GM12878 (cell line): Measurements from ENCODE around the gene PLAC8L1. TPM values are rescaled to one million over a fixed set of nuclear protein-coding genes. Genes with fewer than 3 reads are reported as not detected.

Experiments used
- ATAC-seq: fragments of 200-7000 bp; cut with Tn5 transposase; 3 replicates; pipeline ENCODE4 v1.9.1; 2020; ENCODE audit warnings: mild to moderate bottlenecking, moderate library complexity
- BruUV-seq: library from RNA; stranded (reverse); fragments of 400-500 nt; replicated peaks from 2 replicates; lab custom pipeline; 2021; lab: Mats Ljungman, UMichigan
- CTCF ChIA-PET: fragments of 300-600 bp; sonication (Branson Sonifier 250); formaldehyde crosslinking; extraction: SDS; loops from one replicate; lab custom pipeline; 2021; ENCODE audit warnings: inconsistent platforms; lab: Yijun Ruan, JAX
- POLR2A ChIA-PET: fragments of 350-600 bp; formaldehyde crosslinking; extraction: SDS; loops from one replicate; lab custom pipeline; 2021; ENCODE audit warnings: inconsistent platforms; lab: Charles Lee
- RAD21 ChIA-PET: fragments of 300-600 bp; sonication (Branson Sonifier 250); formaldehyde crosslinking; loops from one replicate; lab custom pipeline; 2023; ENCODE audit warnings: antibody characterized with exemption; ENCODE audit not compliant: unreplicated experiment; lab: Charles Lee
- SMC1A ChIA-PET: fragments of 300-600 bp; sonication (Branson Sonifier 250); formaldehyde crosslinking; loops from one replicate; lab custom pipeline; 2023; ENCODE audit not compliant: unreplicated experiment, uncharacterized antibody; lab: Charles Lee
- DNase-seq: peaks from one replicate; pipeline ENCODE4 v3.0.0-alpha.2; 2011; ENCODE audit warnings: low read depth, low spot score
- FAIRE-seq: peaks from 3 replicates; lab custom pipeline; 2011; peaks lifted over from hg19 to GRCh38; lab: Jason Lieb, UNC
- H2AFZ ChIP-seq: 2 replicates; pipeline ENCODE4 v1.6.0; 2011; ENCODE audit warnings: low read depth, low read length, control low read depth; ENCODE audit not compliant: control insufficient read depth
- H3K27ac ChIP-seq: 2 replicates; pipeline ENCODE4 v1.5.1; 2011; ENCODE audit warnings: control low read depth; ENCODE audit not compliant: control insufficient read depth, insufficient read depth
- H3K27me3 ChIP-seq, 2 experiments: replicated peaks in 1 of 2; 2 replicates each; pipeline versions ENCODE4 v1.6.0 to v1.6.1; 2011; ENCODE audit warnings: low read length in 1 of 2; ENCODE audit not compliant: control insufficient read depth in 2 of 2, insufficient read depth in 2 of 2
- H3K36me3 ChIP-seq, 2 experiments: 2 replicates each; pipeline ENCODE4 v1.5.1; 2011; ENCODE audit warnings: low read length in 1 of 2; ENCODE audit not compliant: control insufficient read depth in 2 of 2, insufficient read depth in 2 of 2
- H3K4me1 ChIP-seq: 2 replicates; pipeline ENCODE4 v1.6.1; 2011; ENCODE audit warnings: mild to moderate bottlenecking, low read length, moderate library complexity, mixed read lengths; ENCODE audit not compliant: control insufficient read depth, insufficient read depth
- H3K4me2 ChIP-seq: 2 replicates; pipeline ENCODE4 v1.6.0; 2011; ENCODE audit warnings: control low read depth; ENCODE audit not compliant: control insufficient read depth, insufficient read depth
- H3K4me3 ChIP-seq: fragments of 200-600 bp; sonication (generic); 2 replicates; pipeline ENCODE4 v1.5.1; 2016
- H3K79me2 ChIP-seq: 2 replicates; pipeline ENCODE4 v1.6.0; 2011; ENCODE audit warnings: low read length; ENCODE audit not compliant: control insufficient read depth, insufficient read depth
- H3K9ac ChIP-seq: 2 replicates; pipeline ENCODE4 v1.8.0; 2011; ENCODE audit warnings: low read length, control low read depth, mixed read lengths; ENCODE audit not compliant: control insufficient read depth, insufficient read depth
- H3K9me3 ChIP-seq: replicated peaks from 3 replicates; pipeline ENCODE4 v1.5.1; 2011; ENCODE audit warnings: mild to moderate bottlenecking, low read length; ENCODE audit not compliant: control insufficient read depth, insufficient read depth
- H4K20me1 ChIP-seq: 2 replicates; pipeline ENCODE4 v1.6.0; 2011; ENCODE audit not compliant: control insufficient read depth, insufficient read depth
- BMI1 ChIP-seq: fragments of 450-650 bp; IDR thresholded peaks from 2 replicates; pipeline ENCODE4 v1.6.1; 2016; ENCODE audit warnings: mild to moderate bottlenecking, moderate library complexity, borderline replicate concordance
- CEBPB ChIP-seq, 2 experiments: fragments of 150-350 bp in 1 of 2; IDR thresholded peaks; 2 replicates each; pipeline ENCODE4 v1.6.1; 2012 to 2014; ENCODE audit warnings: low read depth in 2 of 2, low read length in 2 of 2, borderline replicate concordance in 1 of 2, inconsistent platforms in 1 of 2
- JUNB ChIP-seq: IDR thresholded peaks from 2 replicates; pipeline ENCODE4 v1.6.1; 2016; ENCODE audit warnings: antibody characterized with exemption, mild to moderate bottlenecking
- NBN ChIP-seq: fragments of 450-650 bp; IDR thresholded peaks from 2 replicates; pipeline ENCODE4 v1.6.1; 2016
- POU2F2 ChIP-seq: IDR thresholded peaks from 3 replicates; pipeline ENCODE4 v1.6.1; 2011; ENCODE audit warnings: low read depth, mild to moderate bottlenecking, low read length, borderline replicate concordance
- RAD21 ChIP-seq: IDR thresholded peaks from 2 replicates; pipeline ENCODE4 v1.6.1; 2011; ENCODE audit warnings: mild to moderate bottlenecking, low read depth, low read length, moderate library complexity; ENCODE audit not compliant: insufficient read depth
- RB1 ChIP-seq: fragments of 450-650 bp; formaldehyde crosslinking; IDR thresholded peaks from 2 replicates; pipeline ENCODE4 v1.6.1; 2017; ENCODE audit warnings: mild to moderate bottlenecking, borderline replicate concordance
- SMC3 ChIP-seq: IDR thresholded peaks from 2 replicates; pipeline ENCODE4 v1.6.1; 2011; ENCODE audit warnings: low read length, improper control_type of control experiment, borderline replicate concordance
- WGBS: methylation state at CpG from one replicate; pipeline ENCODE4 v1.1.6; 2016; ENCODE audit warnings: low lambda C conversion rate; ENCODE audit not compliant: insufficient replicate concordance, insufficient coverage; ENCODE audit errors: missing lambda C conversion rate; 5-methylcytosine and 5-hydroxymethylcytosine counted together
- in situ Hi-C: fragments of 300-500 bp; cut with MboI; formaldehyde crosslinking; loops from 9 replicates; pipeline ENCODE4 v1.14.3; 2018; ENCODE audit warnings: mixed read lengths
- intact Hi-C: fragments of 100-400 bp; cut with micrococcal nuclease; formaldehyde crosslinking; loops from one replicate; pipeline ENCODE4 v1.14.2; 2022; ENCODE audit not compliant: unreplicated experiment
- polyA plus RNA-seq, 11 experiments: library from polyadenylated mRNA; depleted of rRNA in 4 of 11; unstranded in 6 of 11; stranded (reverse) in 5 of 11; fragments of >200 nt; fragmentation: Nextera tagmentation in 4 of 11; fragmentation: Illumina TruSeq in 1 of 11; extraction: Ambion mirVana in 4 of 11; extraction: Trizol in 1 of 11; gene quantifications; 1 replicate in 1 of 11; 2 replicates in 10 of 11; pipeline versions ENCODE4 v1.2.1 to v1.2.3, GENCODE V29; 2011 to 2016; ENCODE audit warnings: inconsistent platforms in 2 of 11, missing spikeins in 2 of 11, low read depth in 1 of 11
- total RNA-seq, 4 experiments: library from RNA; depleted of rRNA in 3 of 4; stranded (reverse); fragments of >200 nt in 3 of 4; fragmentation: Illumina TruSeq in 1 of 4; extraction: Trizol in 1 of 4; gene quantifications; 2 replicates each; pipeline versions ENCODE4 v1.2.1 to v1.2.3, GENCODE V29; 2013 to 2021
- TF ChIP-seq, protein P1 (sequence below): fragments of 450-650 bp; IDR thresholded peaks from 2 replicates; pipeline ENCODE4 v1.6.1; 2017; ENCODE audit warnings: low read depth, mild to moderate bottlenecking, moderate library complexity
- TF ChIP-seq, protein P2 (sequence below): IDR thresholded peaks from 2 replicates; pipeline ENCODE4 v1.6.1; 2012; ENCODE audit warnings: low read length, inconsistent platforms
- TF ChIP-seq, protein P3 (sequence below), 3 experiments: IDR thresholded peaks in 2 of 3; conservative IDR thresholded peaks in 1 of 3; 2 replicates each; pipeline ENCODE4 v1.5.1; 2011; ENCODE audit warnings: low read depth in 3 of 3, low read length in 3 of 3, mild to moderate bottlenecking in 3 of 3, control low read depth in 2 of 3, moderate library complexity in 2 of 3, inconsistent platforms in 1 of 3, mixed read lengths in 1 of 3; ENCODE audit not compliant: control insufficient read depth in 2 of 3, insufficient read depth in 1 of 3; ENCODE audit errors: extremely low read depth in 1 of 3

The PLAC8L1 gene
- total and polyA plus RNA-seq, 10 of the 15 experiments (the other 5 are each of a cell fraction or from before 2014, with no cell fraction given) = 0.17 to 0.39 (median 0.24) TPM; not detected in 4

DNA sequence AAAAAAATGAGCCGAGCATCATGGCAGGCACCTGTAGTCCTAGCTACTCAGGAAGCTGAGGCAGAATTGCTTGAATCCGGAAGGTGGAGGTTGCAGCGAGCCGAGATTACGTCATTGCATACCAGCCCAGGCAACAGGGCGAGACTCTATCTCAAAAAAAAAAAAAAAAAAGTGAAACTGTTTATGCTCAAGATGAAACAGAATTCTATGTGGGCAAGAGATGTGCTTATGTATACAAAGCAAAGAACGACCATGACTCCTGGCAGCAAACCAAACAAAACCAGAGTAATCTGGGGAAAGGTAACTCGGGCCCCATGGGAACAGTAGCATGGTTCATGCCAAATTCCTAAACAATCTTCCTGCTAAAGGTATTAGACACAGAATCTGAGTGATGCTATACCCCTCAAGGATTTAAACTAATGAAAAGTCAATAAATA, 32.6 kb upstream of the PLAC8L1 start (continued):
- TF ChIP-seq, protein P1, sequence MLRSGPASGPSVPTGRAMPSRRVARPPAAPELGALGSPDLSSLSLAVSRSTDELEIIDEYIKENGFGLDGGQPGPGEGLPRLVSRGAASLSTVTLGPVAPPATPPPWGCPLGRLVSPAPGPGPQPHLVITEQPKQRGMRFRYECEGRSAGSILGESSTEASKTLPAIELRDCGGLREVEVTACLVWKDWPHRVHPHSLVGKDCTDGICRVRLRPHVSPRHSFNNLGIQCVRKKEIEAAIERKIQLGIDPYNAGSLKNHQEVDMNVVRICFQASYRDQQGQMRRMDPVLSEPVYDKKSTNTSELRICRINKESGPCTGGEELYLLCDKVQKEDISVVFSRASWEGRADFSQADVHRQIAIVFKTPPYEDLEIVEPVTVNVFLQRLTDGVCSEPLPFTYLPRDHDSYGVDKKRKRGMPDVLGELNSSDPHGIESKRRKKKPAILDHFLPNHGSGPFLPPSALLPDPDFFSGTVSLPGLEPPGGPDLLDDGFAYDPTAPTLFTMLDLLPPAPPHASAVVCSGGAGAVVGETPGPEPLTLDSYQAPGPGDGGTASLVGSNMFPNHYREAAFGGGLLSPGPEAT = no peak
- TF ChIP-seq RB1 = no peak
- no peak for TF ChIP-seq POU2F2
- no peak for TF ChIP-seq JUNB
- TF ChIP-seq, protein P2, sequence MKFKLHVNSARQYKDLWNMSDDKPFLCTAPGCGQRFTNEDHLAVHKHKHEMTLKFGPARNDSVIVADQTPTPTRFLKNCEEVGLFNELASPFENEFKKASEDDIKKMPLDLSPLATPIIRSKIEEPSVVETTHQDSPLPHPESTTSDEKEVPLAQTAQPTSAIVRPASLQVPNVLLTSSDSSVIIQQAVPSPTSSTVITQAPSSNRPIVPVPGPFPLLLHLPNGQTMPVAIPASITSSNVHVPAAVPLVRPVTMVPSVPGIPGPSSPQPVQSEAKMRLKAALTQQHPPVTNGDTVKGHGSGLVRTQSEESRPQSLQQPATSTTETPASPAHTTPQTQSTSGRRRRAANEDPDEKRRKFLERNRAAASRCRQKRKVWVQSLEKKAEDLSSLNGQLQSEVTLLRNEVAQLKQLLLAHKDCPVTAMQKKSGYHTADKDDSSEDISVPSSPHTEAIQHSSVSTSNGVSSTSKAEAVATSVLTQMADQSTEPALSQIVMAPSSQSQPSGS = no peak
- TF ChIP-seq BMI1 = no peak
- TF ChIP-seq, all 136 proteins: peak for 0

DNA sequence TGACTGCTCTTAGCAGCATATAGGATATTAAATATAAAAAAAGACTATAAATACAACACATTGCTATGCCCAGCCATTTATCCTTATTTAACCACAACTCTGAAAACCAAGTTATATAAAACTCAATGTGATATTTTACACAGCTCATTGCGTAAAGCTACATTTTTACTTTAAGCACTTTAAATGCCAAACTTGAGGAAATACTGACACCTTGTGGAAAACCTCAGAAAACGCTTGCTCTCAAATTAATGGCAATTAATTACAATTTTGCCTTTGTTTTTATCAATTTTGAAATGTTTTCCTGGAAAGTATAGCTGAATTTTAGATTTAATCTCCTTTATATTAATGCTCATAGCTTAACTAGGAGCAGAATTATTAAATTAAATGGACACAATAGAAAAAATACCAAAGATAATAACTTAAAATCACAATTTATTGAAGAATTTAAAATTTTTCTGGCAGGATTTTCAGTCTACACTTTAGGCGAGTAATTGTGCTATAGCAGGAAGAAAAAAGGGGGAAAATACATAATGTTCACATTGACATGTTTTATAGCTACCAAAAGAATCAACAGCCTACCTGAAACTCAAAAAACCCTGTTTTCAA, 25.2 kb upstream of the PLAC8L1 start:
- SMC1A ChIA-PET = interaction anchor here (0.7 to 2.2 kb wide), 12 partner anchors 9 to 449 kb away, joined by 3 to 9 read pairs (median 3); no protein-coding TSS in a partner anchor
- 69% methylated on average over 3 of the region's 3 CpGs for WGBS
- no peak overlapping the region for H3K4me2 ChIP-seq
- TF ChIP-seq NBN = no peak
- TF ChIP-seq, protein P3, sequence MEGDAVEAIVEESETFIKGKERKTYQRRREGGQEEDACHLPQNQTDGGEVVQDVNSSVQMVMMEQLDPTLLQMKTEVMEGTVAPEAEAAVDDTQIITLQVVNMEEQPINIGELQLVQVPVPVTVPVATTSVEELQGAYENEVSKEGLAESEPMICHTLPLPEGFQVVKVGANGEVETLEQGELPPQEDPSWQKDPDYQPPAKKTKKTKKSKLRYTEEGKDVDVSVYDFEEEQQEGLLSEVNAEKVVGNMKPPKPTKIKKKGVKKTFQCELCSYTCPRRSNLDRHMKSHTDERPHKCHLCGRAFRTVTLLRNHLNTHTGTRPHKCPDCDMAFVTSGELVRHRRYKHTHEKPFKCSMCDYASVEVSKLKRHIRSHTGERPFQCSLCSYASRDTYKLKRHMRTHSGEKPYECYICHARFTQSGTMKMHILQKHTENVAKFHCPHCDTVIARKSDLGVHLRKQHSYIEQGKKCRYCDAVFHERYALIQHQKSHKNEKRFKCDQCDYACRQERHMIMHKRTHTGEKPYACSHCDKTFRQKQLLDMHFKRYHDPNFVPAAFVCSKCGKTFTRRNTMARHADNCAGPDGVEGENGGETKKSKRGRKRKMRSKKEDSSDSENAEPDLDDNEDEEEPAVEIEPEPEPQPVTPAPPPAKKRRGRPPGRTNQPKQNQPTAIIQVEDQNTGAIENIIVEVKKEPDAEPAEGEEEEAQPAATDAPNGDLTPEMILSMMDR (IDR thresholded peaks at IDR 0.05 in 2 of 3, conservative IDR thresholded peaks at IDR 0.05 in 1 of 3; ENCODE audit: control insufficient read depth in 2 of 3, extremely low read depth in 1 of 3, insufficient read depth in 1 of 3, low read depth in 3 of 3, low read length in 3 of 3) = peak; percentile 30 to 58 (median 49); a peak in 5 of 6 replicates
- TF ChIP-seq SMC3 = peak; percentile 19; the same call in 1 of the 2 replicates
- TF ChIP-seq CEBPB (IDR thresholded peaks at IDR 0.05; ENCODE audit: borderline replicate concordance in 1 of 2, low read depth in 2 of 2, low read length in 2 of 2) = no peak
- peak; percentile 76 for TF ChIP-seq RAD21
- H3K27me3 ChIP-seq = no peaks in the 10 kb centered on the region
- intact Hi-C loops = loop anchor here (2.0 to 5.0 kb wide), 3 partner anchors 306 to 450 kb away; no protein-coding TSS in a partner anchor
- no peaks in the 10 kb centered on the region for H4K20me1 ChIP-seq
- POLR2A ChIA-PET = interaction anchor here (0.5 kb wide), 1 partner anchor 23 kb away, joined by 8 read pairs; no protein-coding TSS in a partner anchor
- no peak overlapping the region for H3K9ac ChIP-seq
- no peak overlapping the region for H3K4me3 ChIP-seq
- no peaks in the 10 kb centered on the region for H3K79me2 ChIP-seq
- no peaks in the 10 kb centered on the region for H3K9me3 ChIP-seq
- H2AFZ ChIP-seq = no peak overlapping the region
- FAIRE-seq = no peak
- no peaks in the 10 kb centered on the region for H3K4me1 ChIP-seq
- CTCF ChIA-PET = interaction anchor here (0.7 to 2.1 kb wide), 29 partner anchors 10 to 1927 kb away, joined by 3 to 13 read pairs (median 4); partner anchors contain the start of gene TCERG1
- H3K36me3 ChIP-seq = peaks cover 8 to 21% of the 10 kb centered on the region in 2 experiments
- RAD21 ChIA-PET = interaction anchor here (0.7 to 1.5 kb wide), 5 partner anchors 31 to 1927 kb away, joined by 3 to 6 read pairs (median 3); no protein-coding TSS in a partner anchor
- in situ Hi-C loops = no loop called here
- no peak overlapping the region for H3K27ac ChIP-seq
- no peak for ATAC-seq
- BruUV-seq = no TSS peak
- no peak for DNase-seq
